H1 (cell line): Measurements from ENCODE around the gene UQCRFS1. TPM values are rescaled to one million over a fixed set of nuclear protein-coding genes. Genes with fewer than 3 reads are reported as not detected.

Source experiments
- CTCF ChIA-PET: fragments of 300-600 bp; sonication (Branson Sonifier 250); formaldehyde crosslinking; loops from one replicate; lab custom pipeline; 2021; ENCODE audit not compliant: partially characterized antibody; lab: Charles Lee
- POLR2A ChIA-PET: fragments of 300-600 bp; sonication (Branson Sonifier 250); formaldehyde crosslinking; loops from one replicate; lab custom pipeline; 2021; ENCODE audit warnings: inconsistent platforms; ENCODE audit not compliant: partially characterized antibody; lab: Charles Lee
- DNase-seq, 2 experiments: peaks; one replicate each; pipeline versions ENCODE4 v3.0.0 to v3.0.0-alpha.2; 2010 to 2022; ENCODE audit warnings: low spot score in 2 of 2, low read depth in 1 of 2, mixed read lengths in 1 of 2
- FAIRE-seq: peaks from 2 replicates; lab custom pipeline; 2011; peaks lifted over from hg19 to GRCh38; lab: Jason Lieb, UNC
- H2AFZ ChIP-seq: 2 replicates; pipeline ENCODE4 v1.8.1; 2012; ENCODE audit warnings: low read length, inconsistent platforms
- H2AK5ac ChIP-seq: 2 replicates; pipeline ENCODE4 v1.6.1; 2013; ENCODE audit warnings: low read depth, low read length
- H2BK120ac ChIP-seq: replicated peaks from 2 replicates; pipeline ENCODE3; 2013; ENCODE audit warnings: low read depth, low read length, inconsistent platforms
- H2BK12ac ChIP-seq: 2 replicates; pipeline ENCODE4 v1.6.1; 2013; ENCODE audit warnings: low read depth, low read length
- H2BK15ac ChIP-seq: 2 replicates; pipeline ENCODE4 v1.6.1; 2013; ENCODE audit warnings: low read length
- H2BK20ac ChIP-seq: 2 replicates; pipeline ENCODE4 v1.6.1; 2013; ENCODE audit warnings: low read length
- H2BK5ac ChIP-seq: 2 replicates; pipeline ENCODE4 v1.6.1; 2013; ENCODE audit warnings: low read depth, low read length
- H3K14ac ChIP-seq: 2 replicates; pipeline ENCODE4 v1.6.1; 2013; ENCODE audit warnings: inconsistent platforms; ENCODE audit not compliant: insufficient read length
- H3K18ac ChIP-seq: 2 replicates; pipeline ENCODE4 v1.6.1; 2013; ENCODE audit warnings: low read length; ENCODE audit errors: extremely low read depth
- H3K23ac ChIP-seq: 2 replicates; pipeline ENCODE4 v1.6.1; 2013; ENCODE audit warnings: inconsistent platforms; ENCODE audit not compliant: insufficient read length
- H3K23me2 ChIP-seq: 2 replicates; pipeline ENCODE4 v1.6.1; 2013; ENCODE audit warnings: low read depth, low read length
- H3K27ac ChIP-seq: 2 replicates; pipeline ENCODE4 v1.6.1; 2011; ENCODE audit warnings: low read depth, low read length, inconsistent platforms
- H3K27me3 ChIP-seq, 4 experiments: replicated peaks in 1 of 4; 1 replicate in 1 of 4; 2 replicates in 3 of 4; pipeline versions ENCODE4 v1.6.1 to v1.8.1; 2011 to 2013; ENCODE audit warnings: low read length in 3 of 4, mild to moderate bottlenecking in 3 of 4, inconsistent platforms in 2 of 4, mixed read lengths in 2 of 4, moderate library complexity in 1 of 4; ENCODE audit not compliant: control insufficient read depth in 3 of 4, insufficient read depth in 3 of 4; ENCODE audit errors: extremely low read depth in 1 of 4
- H3K36me3 ChIP-seq, 4 experiments: 2 replicates each; pipeline versions ENCODE4 v1.6.1 to v1.8.1; 2011 to 2013; ENCODE audit warnings: mild to moderate bottlenecking in 4 of 4, low read length in 3 of 4, moderate library complexity in 2 of 4, control low read depth in 1 of 4, inconsistent platforms in 1 of 4; ENCODE audit not compliant: insufficient read depth in 4 of 4, control insufficient read depth in 2 of 4
- H3K4ac ChIP-seq: replicated peaks from 2 replicates; pipeline ENCODE3; 2013; ENCODE audit warnings: low read length, low read depth, mixed read lengths, inconsistent platforms; ENCODE audit not compliant: insufficient read length
- H3K4me1 ChIP-seq, 4 experiments: replicated peaks in 1 of 4; 1 replicate in 1 of 4; 2 replicates in 3 of 4; pipeline versions ENCODE4 v1.6.1 to v1.8.1; 2011 to 2013; ENCODE audit warnings: low read length in 3 of 4, inconsistent platforms in 2 of 4, mixed read lengths in 1 of 4; ENCODE audit not compliant: insufficient read depth in 4 of 4, control insufficient read depth in 3 of 4
- H3K4me2 ChIP-seq, 2 experiments: 2 replicates each; pipeline versions ENCODE4 v1.6.1 to v1.8.1; 2011 to 2013; ENCODE audit warnings: low read depth in 2 of 2, low read length in 2 of 2, control low read depth in 1 of 2, inconsistent platforms in 1 of 2, mild to moderate bottlenecking in 1 of 2; ENCODE audit not compliant: insufficient read depth in 1 of 2
- H3K4me3 ChIP-seq, 4 experiments: fragments of 200-600, 300-600 bp in 1 of 4; sonication (generic), shearing (Covaris generic), sonication (Bioruptor Twin) in 1 of 4; 2 replicates each; pipeline versions ENCODE4 v1.5.1 to v1.8.1; 2011 to 2016; ENCODE audit warnings: low read length in 4 of 4, low read depth in 3 of 4, control low read depth in 2 of 4, inconsistent platforms in 2 of 4, mild to moderate bottlenecking in 2 of 4, mixed read lengths in 1 of 4, moderate library complexity in 1 of 4; ENCODE audit not compliant: insufficient read depth in 2 of 4; ENCODE audit errors: extremely low read depth in 1 of 4
- H3K56ac ChIP-seq: replicated peaks from 2 replicates; pipeline ENCODE3; 2013; ENCODE audit warnings: low read depth, mild to moderate bottlenecking, mixed read lengths, low read length, inconsistent platforms; ENCODE audit not compliant: insufficient read length
- H3K79me1 ChIP-seq: 2 replicates; pipeline ENCODE4 v1.6.1; 2013; ENCODE audit warnings: low read depth, low read length, control low read depth
- H3K79me2 ChIP-seq, 2 experiments: 2 replicates each; pipeline versions ENCODE4 v1.6.1 to v1.8.1; 2012 to 2013; ENCODE audit warnings: low read length in 2 of 2, mild to moderate bottlenecking in 2 of 2, inconsistent platforms in 1 of 2; ENCODE audit not compliant: insufficient read depth in 2 of 2, control insufficient read depth in 1 of 2
- H3K9ac ChIP-seq, 4 experiments: replicated peaks in 1 of 4; 1 replicate in 1 of 4; 2 replicates in 3 of 4; pipeline versions ENCODE4 v1.6.1 to v1.8.1; 2011 to 2013; ENCODE audit warnings: low read depth in 3 of 4, low read length in 3 of 4, control low read depth in 2 of 4, mild to moderate bottlenecking in 2 of 4, moderate library complexity in 2 of 4, inconsistent platforms in 1 of 4; ENCODE audit errors: extremely low read depth in 1 of 4
- H3K9me3 ChIP-seq, 2 experiments: 2 replicates each; pipeline versions ENCODE4 v1.6.1 to v1.8.1; 2012 to 2013; ENCODE audit warnings: mild to moderate bottlenecking in 2 of 2, moderate library complexity in 2 of 2, control low read depth in 1 of 2, inconsistent platforms in 1 of 2, low read depth in 1 of 2, low read length in 1 of 2, mixed read lengths in 1 of 2; ENCODE audit not compliant: insufficient read depth in 2 of 2
- H4K20me1 ChIP-seq, 2 experiments: replicated peaks in 1 of 2; 2 replicates each; pipeline versions ENCODE3 to v1.8.1; 2011 to 2013; ENCODE audit warnings: inconsistent platforms in 2 of 2, low read length in 2 of 2, mild to moderate bottlenecking in 1 of 2; ENCODE audit not compliant: insufficient read depth in 2 of 2, control insufficient read depth in 1 of 2
- H4K5ac ChIP-seq: 2 replicates; pipeline ENCODE4 v1.6.1; 2013; ENCODE audit warnings: low read length, low read depth, mixed read lengths, inconsistent platforms; ENCODE audit not compliant: insufficient read length
- H4K8ac ChIP-seq: 2 replicates; pipeline ENCODE4 v1.8.0; 2013; ENCODE audit warnings: mild to moderate bottlenecking, moderate library complexity, low read length, inconsistent platforms; ENCODE audit not compliant: insufficient read depth; ENCODE audit errors: extremely low read depth
- H4K91ac ChIP-seq: replicated peaks from 2 replicates; pipeline ENCODE3; 2013; ENCODE audit warnings: low read length, mixed read lengths, inconsistent platforms; ENCODE audit not compliant: insufficient read length
- ATF3 ChIP-seq: IDR thresholded peaks from 2 replicates; pipeline ENCODE4 v1.6.1; 2011; ENCODE audit warnings: low read depth, mild to moderate bottlenecking, low read length; ENCODE audit not compliant: insufficient read depth
- CTBP2 ChIP-seq: IDR thresholded peaks from 2 replicates; pipeline ENCODE4 v1.7.0; 2011; ENCODE audit warnings: borderline replicate concordance, mild to moderate bottlenecking, moderate library complexity, mixed read lengths, low read length; ENCODE audit not compliant: insufficient read depth, insufficient read length
- GABPA ChIP-seq: IDR thresholded peaks from 2 replicates; pipeline ENCODE4 v1.6.1; 2011; ENCODE audit warnings: mild to moderate bottlenecking, low read length, moderate library complexity, borderline replicate concordance; ENCODE audit not compliant: insufficient read depth
- RNF2 ChIP-seq: fragments of 200-900, 300-1000 bp; sonication (generic); IDR thresholded peaks from 2 replicates; pipeline ENCODE4 v1.7.1; 2016; ENCODE audit warnings: borderline replicate concordance, low read depth, mild to moderate bottlenecking, antibody characterized with exemption, low read length; ENCODE audit not compliant: poor library complexity, severe bottlenecking; ENCODE audit errors: missing control alignments
- SP2 ChIP-seq: IDR thresholded peaks from 2 replicates; pipeline ENCODE4 v1.6.1; 2012; ENCODE audit warnings: mild to moderate bottlenecking, low read length, inconsistent platforms
- TBP ChIP-seq: IDR thresholded peaks from 2 replicates; pipeline ENCODE4 v1.6.1; 2011; ENCODE audit warnings: low read depth, low read length, improper control_type of control experiment
- USF2 ChIP-seq: IDR thresholded peaks from 2 replicates; pipeline ENCODE4 v1.6.1; 2011; ENCODE audit warnings: low read length, improper control_type of control experiment
- WGBS, 2 experiments: shearing (Covaris generic) in 1 of 2; methylation state at CpG; one replicate each; pipeline versions ENCODE4 v1.1.6 to v1.1.7; 2013 to 2015; ENCODE audit warnings: low lambda C conversion rate in 2 of 2, mixed read lengths in 2 of 2, inconsistent platforms in 1 of 2, low coverage in 1 of 2, missing lambda C conversion rate in 1 of 2; ENCODE audit not compliant: insufficient replicate concordance in 2 of 2, insufficient coverage in 1 of 2, insufficient read length in 1 of 2; ENCODE audit errors: extremely low coverage in 1 of 2, missing lambda C conversion rate in 1 of 2; 5-methylcytosine and 5-hydroxymethylcytosine counted together
- polyA plus RNA-seq, 7 experiments: library from polyadenylated mRNA; depleted of rRNA in 3 of 7; stranded (reverse) in 5 of 7; unstranded in 2 of 7; fragments of >200 nt in 5 of 7; fragments of 200-250 nt in 2 of 7; gene quantifications; 1 replicate in 5 of 7; 2 replicates in 1 of 7; 4 replicates in 1 of 7; pipeline versions ENCODE4 v1.2.1 to v1.2.3, GENCODE V29; 2011 to 2013; ENCODE audit warnings: missing spikeins in 2 of 7, mixed read lengths in 2 of 7
- total RNA-seq: library from RNA; stranded (reverse); fragmentation: NEBNext Ultra II Directional; extraction: Animal tissue kit (Norgen Biotek cat#: 25700); gene quantifications from 2 replicates; pipeline ENCODE4 v1.2.1, GENCODE V29; 2021

Gene UQCRFS1
- total and polyA plus RNA-seq, 2 of the 8 experiments (the other 6 are each of a cell fraction or from before 2014, with no cell fraction given) = 52.4 to 59.1 TPM

GRCh38 chr19:29170554-29170953 lies 42.4 kb downstream of the UQCRFS1 start:
- no peak overlapping the region for H2AFZ ChIP-seq
- H3K4me1 ChIP-seq = no peaks in the 10 kb centered on the region
- no peaks in the 10 kb centered on the region for H3K23me2 ChIP-seq
- no peak overlapping the region for H3K23ac ChIP-seq
- H2BK15ac ChIP-seq = no peak overlapping the region
- no peak overlapping the region for H2BK120ac ChIP-seq
- ChIA-PET CTCF (interaction anchor here (1.2 kb wide), 1 partner anchor 36 kb away, joined by 3 read pairs; no protein-coding TSS in a partner anchor), POLR2A (no interaction called here)
- no peak overlapping the region for H4K8ac ChIP-seq
- no peak for DNase-seq
- H3K9me3 ChIP-seq = no peaks in the 10 kb centered on the region
- no peak overlapping the region for H3K4me3 ChIP-seq
- H3K4ac ChIP-seq = no peak overlapping the region
- no peak overlapping the region for H3K56ac ChIP-seq
- H2AK5ac ChIP-seq = no peak overlapping the region
- H3K14ac ChIP-seq = no peak overlapping the region
- no peaks in the 10 kb centered on the region for H3K36me3 ChIP-seq
- H4K20me1 ChIP-seq = no peaks in the 10 kb centered on the region
- no peak overlapping the region for H3K27ac ChIP-seq
- no peak overlapping the region for H2BK12ac ChIP-seq
- no peaks in the 10 kb centered on the region for H3K27me3 ChIP-seq
- H3K79me1 ChIP-seq = no peaks in the 10 kb centered on the region
- H3K18ac ChIP-seq = no peak overlapping the region
- TF ChIP-seq RNF2 (no peak), ATF3 (no peak), USF2 (no peak), TBP (no peak), CTBP2 (no peak), GABPA (no peak), SP2 (no peak)
- 83% methylated on average over 1 of the region's 1 CpG; no CpG with 5 or more reads in 1 of the 2 experiments for WGBS, 2 experiments
- H3K4me2 ChIP-seq = no peak overlapping the region
- H3K9ac ChIP-seq = no peak overlapping the region
- no peak overlapping the region for H2BK20ac ChIP-seq
- H2BK5ac ChIP-seq = no peak overlapping the region
- H4K5ac ChIP-seq = no peak overlapping the region
- no peaks in the 10 kb centered on the region for H3K79me2 ChIP-seq
- FAIRE-seq = no peak
- no peak overlapping the region for H4K91ac ChIP-seq
